ENCODE data around the gene EPC2. TPM values are rescaled to one million over a fixed set of nuclear protein-coding genes. Genes with fewer than 3 reads are reported as not detected.
A peak's percentile ranks its signal among the peaks of the same experiment; 100 is the strongest.

EPC2 gene
- total RNA-seq, result 32.9 TPM

DNA sequence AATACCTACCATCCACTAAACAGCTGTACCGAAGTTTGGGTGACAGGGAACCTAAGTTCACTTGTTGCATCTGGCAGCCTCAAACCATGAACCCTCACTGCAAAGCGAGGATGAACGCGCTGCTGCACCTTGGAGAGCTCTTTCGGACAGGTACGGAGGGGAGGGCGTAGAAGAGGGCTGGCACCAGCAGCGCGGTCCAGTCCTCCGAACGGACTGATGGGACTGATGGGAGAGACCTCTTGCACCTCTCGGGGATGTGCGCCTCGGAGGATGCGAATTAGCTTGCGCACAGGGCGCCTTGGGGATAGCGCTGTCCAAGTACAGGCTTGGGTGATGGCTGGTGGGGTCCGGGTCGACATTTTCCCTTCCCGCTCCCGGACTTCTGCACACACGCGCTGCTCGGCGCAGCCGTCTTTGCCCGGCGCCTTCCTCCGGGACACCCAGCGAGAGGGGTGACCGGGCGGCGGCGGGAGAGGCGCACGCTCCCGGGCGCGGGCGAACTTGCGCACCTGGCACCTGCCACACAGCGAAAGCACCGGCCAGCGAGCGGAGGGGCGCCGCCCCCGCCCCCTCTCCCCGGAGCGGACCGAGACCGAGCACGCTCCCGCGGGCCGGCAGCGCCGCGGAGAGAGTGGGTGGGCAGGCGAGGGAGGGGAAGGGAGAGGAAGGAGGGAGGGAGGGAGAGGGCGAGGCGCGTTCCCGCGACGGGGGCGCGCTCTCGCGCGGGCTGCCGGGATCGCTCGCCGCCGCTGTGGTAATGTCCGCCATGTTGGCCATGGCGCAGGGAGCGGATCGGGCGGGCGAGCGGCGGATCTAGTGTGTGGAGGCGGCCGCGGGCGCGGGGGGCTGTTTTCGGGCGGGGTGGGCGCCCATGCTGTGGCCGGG lies at the start of gene EPC2:
Gene EPC2 (plus strand): TSS at position 754 of the 885 bp plus-strand sequence. CDS start 267 bp downstream, outside the sequence.
- peak; percentile 82 to 88 (median 88) for DNase-seq (ENCODE audit: low read depth in 2 of 3, low spot score in 2 of 3)

GRCh38 chr2:148596018-148596417 lies 48.5 kb upstream of the EPC2 start:
- DNase-seq (ENCODE audit: low read depth in 2 of 3, low spot score in 2 of 3), result peak in 1 of 3 donors; percentile 50

GRCh38 chr2:148599109-148599991 lies 45.2 kb upstream of the EPC2 start:
- no peak for DNase-seq (ENCODE audit: low read depth in 2 of 3, low spot score in 2 of 3)

- no peak for DNase-seq (ENCODE audit: low read depth in 2 of 3, low spot score in 2 of 3)
These were observed 41.5 kb upstream of the EPC2 start for GRCh38 chr2:148602885-148603561.

DNA sequence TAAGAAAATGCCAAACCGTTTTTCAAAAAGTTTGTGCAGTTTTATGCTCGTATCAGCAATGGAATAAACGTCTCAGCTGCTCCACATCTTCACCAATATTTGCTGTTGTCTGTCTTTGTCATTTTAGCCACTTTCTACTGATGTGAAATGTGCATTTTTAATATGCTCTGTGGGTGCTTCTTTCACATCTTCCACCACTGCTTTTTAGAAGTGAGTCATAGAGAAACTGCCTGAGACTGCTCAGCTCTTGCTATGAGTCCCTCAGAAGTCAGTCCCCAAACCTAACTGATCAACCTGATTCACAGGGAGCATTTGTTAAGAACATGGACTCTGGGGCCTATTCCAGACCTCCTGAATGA lies 41.0 kb upstream of the EPC2 start:
- no peak for DNase-seq (ENCODE audit: low read depth in 2 of 3, low spot score in 2 of 3)

DNA sequence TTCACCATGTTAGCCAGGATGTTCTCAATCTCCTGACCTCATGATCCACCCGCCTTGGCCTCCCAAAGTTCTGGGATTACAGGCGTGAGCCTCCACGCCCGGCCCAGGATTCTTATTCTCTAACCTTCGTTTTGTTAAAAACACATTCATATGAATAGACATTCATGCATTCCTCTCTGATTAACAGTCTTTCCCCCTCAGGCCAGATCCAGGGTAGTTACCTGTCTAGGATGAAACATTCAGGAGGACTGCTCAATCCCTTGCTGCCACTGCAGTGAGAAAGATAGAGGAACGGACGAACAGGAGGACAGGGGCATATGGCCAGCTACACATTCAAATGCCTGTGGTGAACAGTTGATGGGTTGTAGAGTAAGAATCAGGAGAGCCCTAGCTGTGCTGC lies 39.6 kb upstream of the EPC2 start:
- DNase-seq (ENCODE audit: low read depth in 2 of 3, low spot score in 2 of 3), result no peak

- DNase-seq (ENCODE audit: low read depth in 2 of 3, low spot score in 2 of 3), result no peak
These were observed 37.0 kb upstream of the EPC2 start for GRCh38 chr2:148607566-148607965.

DNA sequence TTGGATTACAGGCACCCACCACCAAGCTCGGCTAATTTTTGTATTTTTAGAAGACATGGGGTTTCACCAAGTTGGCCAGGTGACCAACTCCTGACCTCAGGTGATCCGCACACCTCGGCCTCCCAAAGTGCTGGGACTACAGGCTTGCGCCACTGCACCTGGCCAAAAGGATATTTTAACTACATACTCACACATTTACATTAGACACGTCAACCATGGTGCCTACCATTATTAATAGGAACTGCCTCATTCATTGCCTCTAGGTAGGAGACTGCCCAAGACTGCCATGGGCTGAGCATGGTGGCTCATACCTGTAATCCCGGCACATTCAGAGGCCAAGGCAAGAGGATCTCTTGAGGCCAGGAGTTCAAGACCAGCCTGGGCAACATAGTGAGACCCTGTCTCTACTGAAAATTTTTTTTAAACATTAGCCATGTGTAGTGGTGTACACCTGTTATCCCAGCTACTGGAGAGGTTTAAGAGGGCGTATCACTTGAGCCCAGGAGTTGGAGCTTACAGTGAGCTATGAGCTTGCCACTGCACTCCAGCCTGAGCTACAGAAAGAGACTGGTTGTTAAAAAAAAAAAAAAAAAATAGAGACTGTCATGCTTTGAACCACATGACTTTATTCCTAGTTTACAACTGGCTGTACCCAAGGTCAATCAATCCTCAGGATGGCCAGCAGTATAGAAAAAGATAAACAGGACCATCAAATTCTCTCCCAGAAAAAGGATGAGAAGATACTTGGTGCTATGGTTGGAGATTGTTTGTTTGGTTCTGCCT lies 31.1 kb upstream of the EPC2 start:
- no peak for DNase-seq (ENCODE audit: low read depth in 2 of 3, low spot score in 2 of 3)

DNA sequence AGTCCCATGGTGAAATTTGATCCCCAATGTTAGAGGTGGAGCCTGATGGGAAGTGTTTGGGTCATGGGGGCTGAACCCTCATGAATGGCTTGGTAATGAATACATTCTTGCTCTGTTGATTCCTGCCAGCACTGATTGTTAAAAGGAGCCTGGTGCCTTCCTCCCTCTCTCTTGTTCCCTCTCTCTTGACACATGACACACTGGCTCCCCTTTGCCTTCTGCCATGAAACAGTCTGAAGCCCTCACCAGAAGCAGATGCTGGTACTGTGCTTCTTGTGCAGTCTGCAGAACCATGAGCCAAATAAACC lies 30.6 kb upstream of the EPC2 start:
- no peak for DNase-seq (ENCODE audit: low read depth in 2 of 3, low spot score in 2 of 3)

GRCh38 chr2:148614322-148615049 lies 30.1 kb upstream of the EPC2 start:
- peak in 2 of 3 donors; percentile 44 to 74 for DNase-seq (ENCODE audit: low read depth in 2 of 3, low spot score in 2 of 3)

DNA sequence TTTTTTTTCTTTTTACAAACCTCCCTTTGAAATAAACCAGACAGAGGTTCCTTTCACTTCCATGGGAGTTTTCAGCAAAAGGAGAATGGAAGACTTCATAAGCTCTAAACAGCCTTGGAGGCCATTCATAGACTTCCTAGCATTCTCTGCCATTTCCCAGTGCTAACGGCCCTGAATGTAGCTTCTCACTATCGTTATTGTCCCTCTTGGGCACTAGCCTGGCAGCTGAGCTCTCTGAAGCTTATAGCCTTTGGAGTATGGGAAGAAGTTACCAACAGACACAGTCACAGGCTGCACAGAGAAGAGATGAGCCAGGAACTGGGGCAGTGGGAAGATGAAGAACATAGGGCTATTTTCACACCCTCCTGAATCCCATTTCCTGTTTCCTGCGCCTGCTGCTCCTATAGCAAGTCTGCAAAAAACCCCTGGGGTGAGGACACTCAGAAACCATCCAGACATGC lies 29.1 kb upstream of the EPC2 start:
- DNase-seq (ENCODE audit: low read depth in 2 of 3, low spot score in 2 of 3), result no peak

GRCh38 chr2:148616662-148617061 lies 27.9 kb upstream of the EPC2 start:
- no peak for DNase-seq (ENCODE audit: low read depth in 2 of 3, low spot score in 2 of 3)

GRCh38 chr2:148617219-148617618 lies 27.3 kb upstream of the EPC2 start:
- DNase-seq (ENCODE audit: low read depth in 2 of 3, low spot score in 2 of 3), result no peak

- peak in 1 of 3 donors; percentile 23 for DNase-seq (ENCODE audit: low read depth in 2 of 3, low spot score in 2 of 3)
These were observed 24.9 kb upstream of the EPC2 start for GRCh38 chr2:148619560-148620195.

DNA sequence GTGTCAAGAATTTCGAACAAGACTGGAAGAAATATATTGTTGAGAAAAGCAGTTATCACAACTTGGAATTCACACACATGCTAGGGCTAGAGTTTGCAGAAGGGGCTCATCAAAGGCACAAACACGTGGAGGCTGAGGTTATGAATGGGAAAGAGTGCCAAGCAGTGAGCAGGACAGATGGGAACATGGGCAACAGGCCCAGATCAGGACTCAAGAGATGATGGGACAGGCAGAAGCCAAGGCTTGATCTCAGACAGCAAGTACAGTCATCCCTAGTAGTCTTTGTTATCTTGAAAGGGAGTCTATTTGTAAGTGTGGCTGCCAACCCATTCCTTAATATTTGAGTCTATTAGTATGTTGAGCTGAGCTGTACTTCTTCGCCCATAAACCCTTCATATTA lies 22.2 kb upstream of the EPC2 start:
- DNase-seq (ENCODE audit: low read depth in 2 of 3, low spot score in 2 of 3), result no peak

DNA sequence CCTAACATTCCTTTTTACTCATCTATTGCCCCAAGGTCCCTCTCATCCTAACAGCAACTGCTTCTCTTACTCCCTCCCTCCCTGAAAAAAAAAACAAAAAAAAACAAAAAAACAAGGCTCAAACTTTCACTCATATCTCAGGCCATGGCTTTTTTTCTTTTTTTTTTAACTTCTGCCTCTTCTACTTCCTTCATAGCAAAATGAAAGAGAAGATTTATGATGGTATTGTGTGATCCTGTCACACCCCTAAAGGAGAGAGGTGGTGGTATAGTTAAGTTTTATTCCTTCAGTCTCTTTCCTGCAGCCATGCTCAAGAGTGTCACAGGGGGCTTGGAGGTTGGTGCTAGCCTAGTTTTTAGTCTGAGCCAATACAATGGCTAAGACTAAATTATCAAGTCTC lies 21.5 kb upstream of the EPC2 start:
- DNase-seq (ENCODE audit: low read depth in 2 of 3, low spot score in 2 of 3), result peak in 1 of 3 donors; percentile 50

GRCh38 chr2:148627224-148627623 lies 17.3 kb upstream of the EPC2 start:
- no peak for DNase-seq (ENCODE audit: low read depth in 2 of 3, low spot score in 2 of 3)

- no peak for DNase-seq (ENCODE audit: low read depth in 2 of 3, low spot score in 2 of 3)
These were observed 9.8 kb upstream of the EPC2 start for GRCh38 chr2:148634749-148635148.

DNA sequence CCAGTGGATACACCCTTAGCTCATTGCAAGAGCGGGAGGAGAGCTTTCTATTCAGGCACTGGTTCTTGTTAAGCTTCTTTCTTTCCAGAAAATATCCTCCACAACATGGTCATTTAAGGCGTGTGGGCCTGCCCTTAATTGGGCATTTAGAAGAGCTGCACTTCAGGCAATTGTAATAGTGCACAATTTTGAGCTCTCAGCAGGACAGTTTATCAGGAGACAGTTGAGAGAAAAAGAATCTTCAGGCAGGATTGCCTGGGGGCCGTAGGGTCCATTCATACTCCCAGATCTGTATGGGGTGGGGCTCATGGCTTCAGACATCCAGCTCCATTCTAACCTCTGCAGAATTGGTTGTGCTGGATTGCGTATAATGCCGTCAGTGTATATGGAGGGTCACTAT lies 6.0 kb upstream of the EPC2 start:
- DNase-seq (ENCODE audit: low read depth in 2 of 3, low spot score in 2 of 3), result no peak
